GOT3 (cell line): ENCODE results near the gene NRTN.
"Not testable (repeated sequence)": the region's sequence is repeated elsewhere in the genome, so short reads cannot be mapped to it uniquely, and the experiment has no call there.

Source experiments
- DNase-seq: peaks from one replicate; lab custom pipeline; 2025; ENCODE audit warnings: mixed read lengths; lab: John Stamatoyannopoulos, UW

NRTN gene, protein sequence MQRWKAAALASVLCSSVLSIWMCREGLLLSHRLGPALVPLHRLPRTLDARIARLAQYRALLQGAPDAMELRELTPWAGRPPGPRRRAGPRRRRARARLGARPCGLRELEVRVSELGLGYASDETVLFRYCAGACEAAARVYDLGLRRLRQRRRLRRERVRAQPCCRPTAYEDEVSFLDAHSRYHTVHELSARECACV

DNA sequence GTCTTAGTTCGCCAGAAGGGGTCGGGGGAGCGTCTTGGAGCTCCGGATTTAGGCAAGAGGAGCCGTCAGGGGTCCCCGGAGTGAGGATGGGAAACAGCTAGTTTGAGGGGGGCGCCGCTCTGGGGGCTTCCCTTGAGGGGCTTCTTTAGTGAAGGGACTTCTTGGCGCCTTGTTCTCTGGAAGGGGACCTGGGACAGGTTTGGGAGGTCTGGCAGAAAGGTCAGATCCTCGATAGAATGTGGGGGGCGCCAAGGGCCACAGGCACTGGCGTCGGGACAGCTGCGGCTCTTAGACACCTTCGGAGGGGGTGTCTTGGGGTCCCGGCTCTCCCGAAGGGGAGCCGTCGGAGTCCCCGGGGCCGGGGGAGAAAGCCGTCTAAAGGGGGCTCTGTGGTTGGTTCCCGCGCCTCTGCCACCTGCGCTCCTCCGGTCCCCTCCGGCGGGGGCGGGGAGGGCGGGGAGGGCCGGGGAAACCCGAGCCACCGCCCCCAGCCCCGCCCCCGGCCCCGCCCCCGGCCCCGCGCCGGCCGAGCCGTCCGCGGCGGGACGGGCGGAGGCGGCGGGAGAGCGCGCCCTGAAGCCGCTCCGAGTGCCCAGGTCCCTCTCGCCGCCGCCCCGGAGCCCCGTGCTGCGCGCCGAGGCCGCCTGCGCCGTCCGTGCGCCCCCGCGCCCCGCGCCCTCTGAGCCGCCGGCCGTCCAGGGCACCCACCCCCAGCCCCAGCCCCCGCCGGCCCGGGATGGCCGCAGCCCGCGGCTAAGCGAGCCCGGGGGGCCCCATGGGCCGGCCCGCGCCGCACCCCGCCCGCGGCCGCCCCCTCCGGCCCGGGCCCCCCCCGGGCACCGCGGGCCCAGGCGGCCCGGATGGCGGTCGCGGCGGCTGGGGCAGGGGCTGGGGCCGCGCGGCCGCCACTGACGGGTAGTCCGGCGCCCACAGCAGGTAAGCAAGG is at the start of gene NRTN:
Gene NRTN, plus strand, starts transcription at position 552 of the 946 bp plus-strand sequence. CDS start 19,099 bp downstream, outside the sequence.
- no peak for DNase-seq

DNA sequence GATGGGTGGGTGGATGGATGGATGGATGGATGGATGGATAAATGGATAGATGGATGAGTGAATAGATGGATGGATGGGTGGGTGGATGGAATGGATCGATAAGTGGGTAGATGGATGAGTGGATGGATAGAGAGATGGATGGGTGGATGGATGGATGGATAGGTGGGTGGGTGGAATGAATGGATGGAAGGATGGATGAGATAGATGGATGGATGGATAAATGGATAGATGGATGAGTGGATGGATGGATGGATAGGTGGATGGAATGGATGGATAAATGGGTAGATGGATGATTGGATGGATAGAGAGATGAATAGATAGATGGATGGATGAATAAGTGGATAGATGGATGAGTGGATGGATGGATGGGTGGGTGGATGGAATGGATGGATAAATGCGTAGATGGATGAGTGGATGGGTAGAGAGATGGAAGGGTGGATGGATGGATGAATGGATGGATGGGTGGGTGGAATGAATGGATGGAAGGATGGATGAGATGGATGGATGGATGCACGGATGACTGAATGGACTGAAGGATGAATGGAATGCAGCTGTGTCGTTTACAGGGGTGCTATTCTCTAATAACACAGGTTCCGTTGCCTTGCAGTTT is 42.2 kb upstream of the NRTN start:
- DNase-seq, result no peak

DNA sequence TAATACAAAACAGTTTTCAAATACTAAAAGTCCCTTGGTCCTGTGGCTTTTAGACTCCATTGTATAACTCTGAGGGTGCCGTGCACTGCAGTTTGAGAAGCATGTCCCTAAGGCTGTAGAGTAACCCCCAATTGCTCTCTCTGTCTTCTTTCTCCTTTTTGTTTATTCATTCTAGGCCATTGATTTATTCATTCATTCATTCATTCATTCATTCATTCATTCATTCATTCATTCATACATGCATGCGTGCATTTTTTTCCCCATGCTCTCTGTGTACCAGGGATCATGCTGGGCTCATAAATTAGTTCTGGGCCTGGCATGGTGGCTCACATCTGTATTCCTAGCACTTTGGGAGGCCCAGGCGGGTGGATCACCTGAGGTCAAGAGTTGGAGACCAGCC is 39.6 kb upstream of the NRTN start:
- no peak for DNase-seq

DNA sequence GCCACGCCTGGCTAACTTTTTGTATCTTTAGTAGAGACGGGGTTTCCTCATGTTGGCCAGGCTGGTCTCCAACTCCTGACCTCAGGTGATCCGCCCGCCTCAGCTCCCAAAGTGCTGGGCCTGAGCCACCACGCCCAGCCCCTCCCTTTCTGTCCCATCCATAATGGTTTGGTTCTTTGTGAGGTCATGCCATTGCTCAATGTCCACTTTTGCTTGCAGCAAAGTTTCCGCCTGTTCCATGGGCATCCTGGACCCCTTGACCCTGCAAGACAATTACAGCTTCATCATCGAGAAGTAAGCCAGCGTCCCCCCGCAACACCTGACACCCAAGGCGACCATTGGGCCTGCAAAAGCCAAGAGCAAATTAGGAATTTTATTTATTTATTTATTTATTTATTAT is 36.9 kb upstream of the NRTN start:
- DNase-seq, result no peak

DNA sequence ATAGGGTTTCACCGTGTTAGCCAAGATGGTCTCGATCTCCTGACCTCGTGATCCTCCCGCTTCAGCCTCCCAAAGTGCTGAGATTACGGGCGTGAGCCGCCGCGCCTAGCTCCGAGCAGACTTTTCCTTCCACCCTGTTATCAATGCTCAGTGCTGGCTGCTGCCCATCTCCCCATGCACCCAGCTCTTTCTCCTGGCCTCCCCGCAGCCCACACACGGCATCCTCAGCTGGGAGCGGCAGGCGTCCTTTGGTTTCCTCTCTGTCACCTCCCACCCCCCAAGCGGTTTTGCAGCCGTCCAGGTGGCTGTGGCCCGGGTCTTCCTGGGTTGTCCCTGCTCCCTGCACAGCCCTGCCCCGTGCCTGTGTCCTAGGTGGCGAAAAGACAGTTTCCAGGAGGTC is 32.5 kb upstream of the NRTN start:
- DNase-seq, result no peak

DNA sequence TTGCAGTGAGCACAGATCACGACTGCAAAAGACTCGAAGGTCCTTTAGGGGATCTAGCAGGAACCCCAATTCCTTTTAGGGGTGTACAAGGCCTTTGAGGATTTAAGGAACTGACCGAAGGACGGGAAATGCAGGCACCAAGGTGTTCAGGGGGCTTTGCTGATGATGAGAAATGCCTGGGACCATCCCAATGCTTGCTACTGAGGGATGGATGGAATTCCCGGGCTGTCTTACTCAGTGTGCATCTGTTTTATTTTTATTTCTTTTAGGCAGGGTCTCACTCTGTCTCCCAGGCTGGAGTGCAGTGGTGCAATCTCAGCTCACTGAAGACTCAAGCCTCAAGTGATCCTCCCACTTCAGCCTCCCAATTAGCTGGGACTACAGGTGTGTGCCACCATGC is 31.6 kb upstream of the NRTN start:
- no peak for DNase-seq

DNA sequence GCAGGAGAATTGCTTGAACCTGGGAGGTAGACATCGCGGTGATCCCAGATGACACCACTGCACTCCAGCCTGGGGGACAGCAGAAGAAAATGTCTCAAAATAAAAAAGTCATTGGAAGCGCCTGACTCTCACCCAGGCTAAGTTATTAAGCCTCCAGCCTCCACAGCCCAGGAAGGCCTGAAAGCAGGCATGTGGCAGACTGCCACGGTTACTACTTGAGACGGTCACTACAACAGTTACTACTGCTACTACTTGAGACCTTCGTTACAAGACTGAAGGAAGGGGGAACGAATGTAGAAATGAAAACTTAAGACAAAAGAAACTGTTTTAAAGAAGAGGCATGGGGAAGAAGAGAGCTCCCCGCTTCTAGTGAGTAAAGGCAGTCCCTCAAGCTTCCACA is 29.9 kb upstream of the NRTN start:
- no peak for DNase-seq

DNA sequence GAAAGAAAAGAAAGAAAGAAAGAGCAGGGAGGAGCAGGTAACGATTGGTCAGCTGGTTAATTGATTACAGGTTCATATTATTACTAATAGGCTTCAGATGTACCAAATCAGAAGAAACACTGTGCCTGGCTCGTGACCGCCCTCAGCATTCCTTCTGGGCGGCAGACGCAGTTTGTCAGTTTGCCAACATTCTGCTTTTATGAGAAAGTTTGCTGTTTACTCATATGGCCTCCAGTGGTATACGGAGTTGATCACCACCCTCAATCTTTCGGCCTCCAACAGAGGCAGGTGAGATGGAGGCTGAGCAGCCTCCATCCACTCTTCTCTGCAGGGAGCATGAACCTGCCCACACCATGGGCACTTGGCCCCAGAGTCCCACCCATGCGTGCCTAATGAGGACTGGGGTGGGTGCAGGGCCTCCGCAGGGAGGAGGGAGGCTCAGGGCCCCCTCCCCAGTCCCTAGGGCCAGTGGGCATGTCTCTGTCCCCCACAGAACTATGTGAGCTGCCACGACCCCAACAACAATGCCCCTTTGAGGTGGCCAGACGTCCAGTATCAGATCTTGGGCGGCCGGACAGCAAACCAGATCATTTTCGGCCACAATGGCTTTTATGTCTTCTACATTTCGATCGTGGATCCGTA is 29.1 kb upstream of the NRTN start:
- no peak for DNase-seq

DNA sequence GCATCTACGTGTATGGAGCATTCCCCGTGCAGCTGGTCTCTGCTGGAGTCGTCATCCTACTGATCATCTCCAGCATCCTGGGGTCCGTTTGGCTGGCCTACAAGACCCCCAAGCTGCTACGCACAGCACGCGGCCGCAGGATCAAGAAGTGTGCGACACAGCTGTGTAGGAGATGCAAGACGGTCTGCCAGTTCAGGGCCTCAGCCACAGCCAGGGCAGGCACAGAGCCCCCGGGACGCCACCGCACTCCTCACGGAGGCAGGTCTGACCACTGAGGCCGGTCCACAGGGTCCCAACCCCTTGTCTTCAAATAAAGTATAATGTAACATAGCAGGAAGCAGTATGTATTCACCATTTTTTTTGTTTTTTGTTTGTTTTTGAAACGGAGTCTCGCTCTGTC is 26.5 kb upstream of the NRTN start:
- no peak for DNase-seq

DNA sequence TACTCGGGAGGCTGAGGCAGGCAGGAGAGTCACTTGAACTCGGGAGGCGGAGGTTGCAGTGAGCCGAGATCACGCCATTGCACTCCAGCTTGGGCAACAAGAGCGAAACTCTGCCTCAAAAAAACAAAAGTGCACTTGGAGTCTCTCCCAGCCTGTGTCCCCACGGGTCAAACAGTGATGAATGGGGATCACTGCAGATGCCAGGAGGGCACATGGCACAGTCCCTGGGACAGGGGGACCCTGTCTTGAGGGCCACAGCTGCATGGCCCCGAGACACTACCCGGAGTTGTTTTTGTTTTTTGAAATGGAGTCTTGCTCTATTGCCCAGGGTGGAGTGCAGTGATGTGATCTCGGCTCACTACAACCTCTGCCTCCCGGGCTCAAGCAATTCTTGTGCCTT is 24.0 kb upstream of the NRTN start:
- DNase-seq, result not testable (repeated sequence)

DNA sequence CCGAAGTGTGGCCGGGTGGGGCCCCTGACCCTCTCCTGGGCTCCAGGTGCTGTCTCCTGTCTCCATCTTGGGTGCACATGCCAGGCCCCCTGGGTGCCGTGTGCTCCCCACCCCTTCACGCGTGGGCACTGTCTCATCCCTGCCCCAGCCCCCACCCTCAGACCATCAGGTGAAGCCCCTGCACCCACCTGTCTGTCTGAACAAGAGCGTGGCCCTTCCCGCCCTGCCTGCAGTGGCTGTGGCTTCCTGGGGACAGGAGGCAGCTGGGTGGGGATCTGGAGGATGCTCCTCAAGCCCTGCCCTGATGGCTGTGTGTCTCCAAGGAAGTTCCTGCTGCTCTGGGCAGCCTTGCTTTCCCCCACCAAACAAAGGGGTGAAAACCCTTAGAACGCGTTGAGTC is 22.5 kb upstream of the NRTN start:
- DNase-seq, result no peak

DNA sequence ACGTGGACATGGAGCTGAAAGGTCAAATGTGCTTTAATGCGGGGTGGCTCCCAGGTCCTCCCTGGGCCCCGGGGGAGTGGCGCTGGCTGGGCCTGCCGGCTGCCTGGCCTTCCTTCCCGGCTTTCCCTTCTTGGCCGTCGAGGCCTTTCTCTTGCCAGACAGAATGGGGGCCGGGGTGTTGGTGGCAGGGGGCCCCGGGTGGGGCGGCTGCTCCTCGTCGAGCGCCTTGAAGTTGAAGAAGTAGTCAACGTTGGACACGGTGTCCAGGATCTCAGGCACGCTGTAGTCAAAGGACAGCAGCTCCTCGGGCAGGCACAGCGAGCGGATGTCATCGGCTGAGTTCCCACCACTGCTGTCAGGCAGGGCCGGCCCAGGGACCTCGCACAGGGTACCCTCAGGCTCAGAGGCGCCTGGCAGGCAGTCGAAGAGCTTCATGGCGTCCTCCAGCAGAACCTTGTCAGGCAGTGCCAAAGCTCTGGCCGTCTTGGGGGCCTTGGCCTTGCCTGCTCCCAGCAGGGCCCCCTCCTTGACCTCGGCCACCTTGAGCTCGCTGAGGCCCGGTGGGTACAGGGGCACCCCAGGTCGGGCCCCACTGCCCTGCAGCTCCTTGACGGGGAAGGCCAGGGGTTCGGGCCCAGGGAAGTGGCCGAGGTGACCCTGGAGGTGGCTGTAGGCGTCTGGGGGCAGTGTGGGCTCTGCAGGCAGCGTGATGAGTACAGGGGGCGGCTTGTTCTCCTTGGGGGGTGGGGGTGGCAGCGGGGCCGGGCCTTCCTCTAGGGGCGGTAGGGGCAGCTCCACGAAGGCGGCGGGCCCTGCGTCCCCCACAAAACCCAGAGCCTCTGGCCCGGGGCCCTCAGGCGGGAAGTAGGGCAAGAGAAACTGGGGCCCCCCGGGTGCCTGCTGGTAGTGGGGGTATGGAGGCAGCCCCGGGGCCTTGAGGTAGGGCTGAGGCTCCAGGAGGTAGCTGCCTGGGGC is 21.6 kb upstream of the NRTN start:
- no peak for DNase-seq

DNA sequence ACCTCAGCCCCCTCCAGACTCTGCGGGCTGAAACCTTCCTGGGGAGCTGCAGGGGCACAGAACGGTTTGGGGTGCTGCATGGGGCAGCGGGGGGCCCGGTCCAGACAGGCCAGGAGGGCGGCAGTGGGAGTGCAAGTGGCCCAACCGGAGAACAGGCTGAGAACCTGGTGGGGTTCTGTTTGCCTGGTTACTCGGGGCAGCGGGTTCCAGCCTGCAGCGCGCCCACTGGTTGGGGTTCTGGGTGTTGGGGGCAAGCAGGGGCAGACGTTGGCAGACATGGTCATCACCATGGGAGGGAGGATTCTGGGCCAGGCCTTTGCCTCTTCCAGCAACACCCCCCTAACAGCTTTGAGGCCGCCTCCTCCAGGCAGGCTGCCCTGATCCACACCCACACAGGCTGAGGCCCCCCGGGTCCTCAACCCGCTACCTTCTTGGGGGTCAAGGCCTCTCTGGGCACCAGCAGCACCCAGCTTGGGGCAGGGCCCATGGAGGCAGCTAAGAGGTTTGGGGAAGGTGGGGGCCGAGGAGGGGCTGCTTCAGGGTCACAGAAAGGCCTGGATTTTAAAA is 20.2 kb upstream of the NRTN start, which contains the start of gene PRR22:
Gene PRR22, minus strand, starts transcription at position 166 of the 567 bp plus-strand sequence. Its CDS starts 86 bp downstream, at position 80.
- DNase-seq, result no peak

DNA sequence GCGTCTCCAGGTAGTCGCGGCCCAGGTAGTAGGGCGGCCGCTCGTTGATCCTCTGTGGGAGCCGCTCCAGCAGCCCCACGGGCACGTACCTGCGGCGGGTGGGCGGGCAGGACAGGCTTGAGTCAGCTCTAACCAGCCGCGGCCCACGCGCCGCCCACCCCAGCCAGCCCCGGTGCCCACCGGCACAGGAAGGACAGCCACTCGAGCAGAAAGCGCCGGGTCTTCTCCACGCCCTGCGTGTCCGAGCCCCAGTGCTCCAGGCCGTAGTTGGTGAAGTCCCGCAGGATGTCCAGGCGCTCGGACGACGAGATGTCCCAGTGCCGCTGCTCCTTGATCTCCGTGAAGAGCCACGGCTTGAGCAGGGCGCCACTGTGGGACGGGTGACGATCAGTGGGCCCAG is 19.4 kb upstream of the NRTN start:
- no peak for DNase-seq

DNA sequence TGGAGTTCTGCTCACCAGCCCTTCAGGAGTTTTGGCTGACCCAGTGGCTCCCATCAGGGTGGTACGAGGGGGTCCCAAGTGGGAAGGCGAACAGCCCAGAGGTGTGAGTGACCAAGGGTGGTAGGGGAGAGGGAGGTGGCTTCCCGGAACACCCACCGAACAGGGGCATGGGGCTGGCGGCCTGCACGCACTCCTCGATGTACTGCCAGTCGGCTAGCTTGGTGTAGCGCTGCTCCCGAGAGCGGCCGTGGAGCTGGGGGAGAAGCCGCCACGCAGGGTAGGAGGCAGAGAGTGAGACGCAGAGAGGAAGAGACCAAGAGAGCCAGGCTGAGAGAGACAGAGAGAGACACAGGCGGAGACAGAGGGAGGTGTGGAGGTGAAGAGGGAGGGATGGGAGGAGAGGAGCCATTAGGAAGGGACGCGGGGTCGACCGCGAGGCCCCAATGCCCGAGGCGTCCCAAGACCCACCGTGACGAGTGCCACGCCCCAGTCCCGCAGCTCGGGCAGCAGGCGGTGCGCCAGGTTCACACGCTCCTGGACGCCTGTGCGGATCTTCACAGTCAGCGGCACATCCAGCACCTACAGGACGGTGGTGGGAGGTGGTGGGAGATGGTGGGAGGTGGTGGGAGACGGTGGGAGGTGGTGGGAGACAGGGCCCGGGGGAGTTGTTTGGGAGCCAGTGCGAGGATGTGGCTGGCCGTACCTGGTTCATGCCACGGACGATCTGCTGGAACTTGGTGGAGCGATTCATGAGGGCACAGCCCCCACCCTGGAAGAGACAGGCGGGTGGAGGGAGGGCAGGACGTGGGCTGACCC is 18.1 kb upstream of the NRTN start:
- DNase-seq, result no peak

DNA sequence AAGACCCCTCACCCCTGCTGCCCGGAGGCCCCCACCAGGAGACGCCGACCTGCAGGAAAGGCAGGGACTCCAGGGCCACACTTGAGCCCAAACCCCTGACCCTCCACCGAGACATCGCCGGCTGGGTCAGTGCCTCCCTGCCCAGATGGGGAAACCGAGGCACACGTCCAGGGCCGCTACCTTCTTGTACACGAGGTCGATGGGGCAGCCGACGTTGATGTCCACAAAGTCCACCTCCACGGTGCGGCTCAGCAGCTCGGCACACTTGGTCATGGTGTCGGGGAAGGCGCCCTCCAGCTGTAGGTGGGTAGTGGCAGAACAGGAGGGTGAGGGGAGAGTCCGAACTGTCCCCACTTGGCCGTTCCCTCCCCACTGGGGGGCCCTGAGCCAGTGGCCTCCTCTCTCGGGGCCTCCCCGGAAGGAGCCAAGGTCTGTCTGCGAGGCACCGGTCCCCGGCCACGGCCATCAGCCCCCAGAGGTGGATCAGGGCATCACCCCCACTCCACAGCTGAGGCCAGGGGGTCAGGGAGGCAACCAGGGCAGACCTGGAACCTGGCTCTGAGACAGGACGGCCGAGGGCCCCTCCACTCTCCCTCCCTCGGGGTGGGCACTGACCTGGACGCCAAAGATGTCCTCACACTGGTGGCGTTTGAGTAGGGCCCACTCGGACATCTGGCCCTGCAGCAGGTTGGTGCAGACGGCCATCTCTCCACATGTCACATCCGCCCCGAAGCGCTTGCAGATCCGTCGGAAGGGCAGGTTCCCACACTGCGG is 17.3 kb upstream of the NRTN start:
- no peak for DNase-seq

DNA sequence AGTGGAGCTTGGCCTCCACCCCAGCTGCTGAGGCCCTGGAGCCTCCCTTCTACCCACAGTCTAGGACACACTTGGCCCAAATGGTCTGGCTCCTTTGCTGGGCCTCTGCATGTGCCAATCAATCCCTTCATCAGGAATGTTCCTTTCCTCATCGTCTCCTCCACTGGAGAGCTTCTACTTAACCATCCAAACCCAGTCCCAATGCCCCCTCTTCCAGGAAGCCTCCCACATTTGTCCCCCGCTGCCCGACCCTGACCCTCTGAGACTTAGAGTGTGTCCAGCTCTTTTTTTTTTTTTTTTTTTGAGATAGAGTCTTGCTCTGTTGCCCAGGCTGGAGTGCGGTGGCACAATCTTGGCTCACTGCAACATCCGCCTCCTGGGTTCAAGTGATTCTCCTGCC is 16.4 kb upstream of the NRTN start:
- DNase-seq, result no peak

DNA sequence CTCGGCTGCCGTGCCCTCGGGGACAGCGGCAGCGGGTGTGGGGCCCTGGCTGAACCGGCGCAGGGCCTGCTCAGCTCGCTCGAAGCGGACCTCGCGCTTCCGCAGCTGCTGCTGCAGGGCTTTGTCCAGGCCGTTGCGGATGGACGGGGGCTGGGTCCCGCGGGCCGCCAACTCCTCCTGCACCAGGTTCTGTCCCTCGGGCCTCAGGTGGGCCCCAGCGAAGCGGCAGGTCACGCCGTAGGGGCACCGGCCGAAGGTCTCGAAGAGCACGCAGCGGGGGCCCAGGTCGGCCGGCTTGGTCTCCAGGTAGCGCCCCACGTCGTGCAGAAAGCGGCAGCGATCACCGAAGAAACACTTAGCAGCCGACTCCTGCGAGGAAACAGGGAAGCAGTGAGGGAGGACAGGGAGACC is 15.5 kb upstream of the NRTN start:
- DNase-seq, result no peak

DNA sequence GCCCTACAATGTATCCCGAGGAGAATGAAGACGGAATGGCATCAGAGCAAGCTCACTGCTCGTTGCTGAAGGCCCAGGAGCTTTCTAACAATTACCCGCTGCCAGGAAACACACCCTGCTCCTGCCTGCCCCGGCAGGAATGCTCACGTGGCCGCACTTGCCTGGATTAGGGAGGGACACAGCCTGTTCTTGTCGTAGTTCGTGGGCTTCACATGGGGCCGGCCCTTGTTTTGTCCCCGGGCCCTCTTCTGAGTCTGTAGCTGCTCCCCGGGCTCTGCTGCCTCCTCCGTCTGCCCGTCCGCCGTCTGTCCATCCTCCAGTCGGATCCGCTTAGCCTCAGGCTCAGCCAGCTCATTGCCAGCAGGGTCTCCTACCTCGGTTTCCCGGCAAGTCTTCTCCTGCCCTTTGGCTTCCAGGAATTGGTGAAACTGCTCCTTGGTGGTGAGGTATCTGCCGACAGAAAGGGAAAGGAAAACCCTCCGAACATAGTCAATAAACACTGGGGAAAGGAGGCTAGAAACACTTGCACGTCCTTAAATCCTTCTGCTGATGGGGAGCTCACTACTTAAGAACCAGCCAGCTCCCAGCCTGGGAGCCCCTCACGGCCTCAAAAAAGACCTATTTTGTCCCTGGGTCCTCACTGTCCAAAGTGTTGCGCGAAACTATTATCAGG is 14.8 kb upstream of the NRTN start:
- DNase-seq, result no peak
